ENCODE data around the gene TRAPPC2L.

The TRAPPC2L gene

GRCh38 chr16:88861359-88861758 is 4.4 kb downstream of the TRAPPC2L start:
- DNase-seq = no peak

- no peak for DNase-seq
These were observed 6.0 kb downstream of the TRAPPC2L start for GRCh38 chr16:88862968-88863367.

GRCh38 chr16:88863426-88863825 is 6.5 kb downstream of the TRAPPC2L start:
- DNase-seq = no peak

GRCh38 chr16:88864099-88864498 is 7.2 kb downstream of the TRAPPC2L start:
- no peak for DNase-seq

- no peak for DNase-seq
These were observed 7.6 kb downstream of the TRAPPC2L start for GRCh38 chr16:88864521-88864920.

GRCh38 chr16:88865310-88865709 is 8.4 kb downstream of the TRAPPC2L start:
- DNase-seq = no peak

- no peak for DNase-seq
These were observed 8.8 kb downstream of the TRAPPC2L start for GRCh38 chr16:88865742-88866141.

- no peak for DNase-seq
These were observed 9.4 kb downstream of the TRAPPC2L start, which contains the start of gene PABPN1L for GRCh38 chr16:88866151-88866920. Gene PABPN1L (minus strand): TSS chr16:88866660. CDS start chr16:88866606, 54 bp downstream.

- DNase-seq = no peak
These were observed 10.8 kb downstream of the TRAPPC2L start for GRCh38 chr16:88867581-88868246.

GRCh38 chr16:88868974-88869672 is 12.2 kb downstream of the TRAPPC2L start:
- DNase-seq = no peak

- DNase-seq = no peak
These were observed 12.7 kb downstream of the TRAPPC2L start for GRCh38 chr16:88869673-88869980.

GRCh38 chr16:88870608-88871348 is 13.9 kb downstream of the TRAPPC2L start:
- no peak for DNase-seq

- no peak for DNase-seq
These were observed 14.4 kb downstream of the TRAPPC2L start for GRCh38 chr16:88871349-88871702.

GRCh38 chr16:88871730-88872416 is 14.9 kb downstream of the TRAPPC2L start:
- DNase-seq = no peak

GRCh38 chr16:88872650-88873331 is 15.9 kb downstream of the TRAPPC2L start:
- DNase-seq = no peak

GRCh38 chr16:88874938-88875599 is 18.1 kb downstream of the TRAPPC2L start:
- no peak for DNase-seq

GRCh38 chr16:88875703-88876234 is 18.8 kb downstream of the TRAPPC2L start:
- DNase-seq = no peak

GRCh38 chr16:88876942-88877526 is 20.1 kb downstream of the TRAPPC2L start:
- DNase-seq = no peak

- DNase-seq = no peak
These were observed 20.8 kb downstream of the TRAPPC2L start for GRCh38 chr16:88877564-88878289.

GRCh38 chr16:88878356-88878755 is 21.4 kb downstream of the TRAPPC2L start:
- no peak for DNase-seq

Measured in activated CD4-positive, alpha-beta T cell treated with anti-CD3 and anti-CD28 coated beads, Interleukin-2, amount 50 U/mL, for 48 hours (primary cell).